Activated CD4-positive, alpha-beta T cell treated with anti-CD3 and anti-CD28 coated beads, Interleukin-2, amount 50 U/mL, for 48 hours (primary cell): Measurements from ENCODE around the gene SMG7.
A peak's percentile ranks its signal among the peaks of the same experiment; 100 is the strongest.
"Not testable (repeated sequence)": the region's sequence is repeated elsewhere in the genome, so short reads cannot be mapped to it uniquely, and the experiment has no call there.

ENCODE experiments used
- DNase-seq, 2 experiments: peaks; one replicate each; pipeline ENCODE4 v3.0.0-alpha.2; 2020

The SMG7 gene, protein sequence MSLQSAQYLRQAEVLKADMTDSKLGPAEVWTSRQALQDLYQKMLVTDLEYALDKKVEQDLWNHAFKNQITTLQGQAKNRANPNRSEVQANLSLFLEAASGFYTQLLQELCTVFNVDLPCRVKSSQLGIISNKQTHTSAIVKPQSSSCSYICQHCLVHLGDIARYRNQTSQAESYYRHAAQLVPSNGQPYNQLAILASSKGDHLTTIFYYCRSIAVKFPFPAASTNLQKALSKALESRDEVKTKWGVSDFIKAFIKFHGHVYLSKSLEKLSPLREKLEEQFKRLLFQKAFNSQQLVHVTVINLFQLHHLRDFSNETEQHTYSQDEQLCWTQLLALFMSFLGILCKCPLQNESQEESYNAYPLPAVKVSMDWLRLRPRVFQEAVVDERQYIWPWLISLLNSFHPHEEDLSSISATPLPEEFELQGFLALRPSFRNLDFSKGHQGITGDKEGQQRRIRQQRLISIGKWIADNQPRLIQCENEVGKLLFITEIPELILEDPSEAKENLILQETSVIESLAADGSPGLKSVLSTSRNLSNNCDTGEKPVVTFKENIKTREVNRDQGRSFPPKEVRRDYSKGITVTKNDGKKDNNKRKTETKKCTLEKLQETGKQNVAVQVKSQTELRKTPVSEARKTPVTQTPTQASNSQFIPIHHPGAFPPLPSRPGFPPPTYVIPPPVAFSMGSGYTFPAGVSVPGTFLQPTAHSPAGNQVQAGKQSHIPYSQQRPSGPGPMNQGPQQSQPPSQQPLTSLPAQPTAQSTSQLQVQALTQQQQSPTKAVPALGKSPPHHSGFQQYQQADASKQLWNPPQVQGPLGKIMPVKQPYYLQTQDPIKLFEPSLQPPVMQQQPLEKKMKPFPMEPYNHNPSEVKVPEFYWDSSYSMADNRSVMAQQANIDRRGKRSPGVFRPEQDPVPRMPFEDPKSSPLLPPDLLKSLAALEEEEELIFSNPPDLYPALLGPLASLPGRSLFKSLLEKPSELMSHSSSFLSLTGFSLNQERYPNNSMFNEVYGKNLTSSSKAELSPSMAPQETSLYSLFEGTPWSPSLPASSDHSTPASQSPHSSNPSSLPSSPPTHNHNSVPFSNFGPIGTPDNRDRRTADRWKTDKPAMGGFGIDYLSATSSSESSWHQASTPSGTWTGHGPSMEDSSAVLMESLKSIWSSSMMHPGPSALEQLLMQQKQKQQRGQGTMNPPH

DNA sequence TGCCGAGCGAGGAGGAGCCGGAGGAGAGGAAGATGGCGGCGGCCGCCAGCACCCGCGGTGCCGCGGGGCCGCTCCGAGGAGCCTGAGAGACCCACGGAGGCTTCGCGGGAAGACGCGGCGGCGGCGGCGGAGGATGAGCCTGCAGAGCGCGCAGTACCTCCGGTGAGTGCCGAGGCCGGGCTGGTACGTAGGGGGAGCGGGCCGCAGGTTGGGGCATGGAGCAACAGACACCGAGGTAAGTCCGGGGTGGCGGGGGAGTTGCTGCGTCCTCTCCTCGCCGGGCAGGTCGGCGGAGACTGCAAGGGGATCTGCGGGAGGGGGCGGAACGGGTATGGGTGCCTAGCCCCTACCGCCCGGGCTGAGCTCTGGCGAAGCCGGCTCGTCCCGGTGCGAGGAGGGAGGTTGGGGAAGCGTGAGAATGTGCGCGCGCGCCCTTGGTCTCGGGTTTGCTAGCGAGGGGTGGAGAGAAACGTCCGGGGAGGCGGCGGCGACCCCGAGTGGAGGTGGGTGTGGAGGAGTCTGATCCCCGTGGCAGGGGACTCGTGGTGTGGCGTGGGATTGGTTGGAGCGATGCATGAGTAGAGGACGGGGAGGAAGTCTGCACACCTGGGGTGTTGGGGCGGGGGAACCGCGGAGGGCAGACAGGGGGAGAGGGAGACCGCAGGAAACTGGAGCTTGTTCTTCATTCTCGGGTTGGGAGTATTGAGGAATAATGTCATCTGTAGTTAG lies at the start of gene SMG7:
TSS of gene SMG7 (plus strand) at position 12 of the 729 bp plus-strand sequence. CDS start at position 134, 122 bp downstream.
- peak; percentile 44 to 55 for DNase-seq

DNA sequence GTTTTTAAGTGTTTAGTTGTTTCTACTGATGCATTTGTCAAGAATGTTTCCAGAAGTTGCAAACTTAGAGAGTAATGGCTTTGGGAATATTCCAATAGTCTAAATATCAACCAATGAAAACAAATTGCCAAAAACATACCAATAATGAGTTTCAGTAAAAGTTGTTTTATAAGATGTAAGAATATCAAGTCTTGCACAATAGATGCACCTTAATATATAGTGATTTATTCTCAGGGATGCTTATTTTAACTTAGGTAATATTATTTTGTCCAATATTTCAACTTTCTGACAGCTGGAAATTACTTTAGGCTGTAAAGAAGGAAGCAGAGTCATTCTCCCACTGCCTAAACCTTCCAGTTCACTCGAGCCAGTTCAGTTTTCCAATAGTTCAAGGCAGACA lies 48.8 kb upstream of the SMG7 start:
- DNase-seq, result no peak

DNA sequence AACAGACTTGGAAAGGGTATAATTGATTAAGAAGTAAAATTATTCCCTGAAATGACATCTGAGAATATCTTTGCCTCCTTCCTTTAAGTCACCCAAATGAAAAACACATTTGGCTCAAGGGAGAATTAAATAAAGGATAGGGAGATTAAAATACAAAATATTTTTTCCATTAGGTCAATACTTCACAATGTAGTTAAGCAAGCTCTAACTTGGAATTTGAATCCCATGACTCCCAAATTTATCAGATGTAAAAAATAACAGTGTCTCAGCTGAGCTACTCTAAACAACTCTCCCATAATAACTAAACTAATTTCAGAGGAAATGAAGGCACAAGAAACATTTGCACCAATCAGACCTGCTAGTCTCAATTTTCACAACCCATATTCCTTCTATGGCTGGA lies 47.6 kb upstream of the SMG7 start:
- DNase-seq, result no peak

DNA sequence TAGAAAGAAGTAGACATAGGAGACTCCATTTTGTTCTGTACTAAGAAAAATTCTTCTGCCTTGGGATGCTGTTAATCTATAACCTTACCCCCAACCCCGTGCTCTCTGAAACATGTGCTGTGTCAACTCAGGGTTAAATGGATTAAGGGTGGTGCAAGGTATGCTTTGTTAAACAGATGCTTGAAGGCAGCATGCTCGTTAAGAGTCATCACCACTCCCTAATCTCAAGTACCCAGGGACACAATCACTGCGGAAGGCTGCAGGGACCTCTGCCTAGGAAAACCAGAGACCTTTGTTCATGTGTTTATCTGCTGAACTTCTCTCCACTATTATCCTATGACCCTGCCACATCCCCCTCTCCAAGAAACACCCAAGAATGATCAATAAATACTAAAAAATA lies 44.7 kb upstream of the SMG7 start:
- DNase-seq, result not testable (repeated sequence)

DNA sequence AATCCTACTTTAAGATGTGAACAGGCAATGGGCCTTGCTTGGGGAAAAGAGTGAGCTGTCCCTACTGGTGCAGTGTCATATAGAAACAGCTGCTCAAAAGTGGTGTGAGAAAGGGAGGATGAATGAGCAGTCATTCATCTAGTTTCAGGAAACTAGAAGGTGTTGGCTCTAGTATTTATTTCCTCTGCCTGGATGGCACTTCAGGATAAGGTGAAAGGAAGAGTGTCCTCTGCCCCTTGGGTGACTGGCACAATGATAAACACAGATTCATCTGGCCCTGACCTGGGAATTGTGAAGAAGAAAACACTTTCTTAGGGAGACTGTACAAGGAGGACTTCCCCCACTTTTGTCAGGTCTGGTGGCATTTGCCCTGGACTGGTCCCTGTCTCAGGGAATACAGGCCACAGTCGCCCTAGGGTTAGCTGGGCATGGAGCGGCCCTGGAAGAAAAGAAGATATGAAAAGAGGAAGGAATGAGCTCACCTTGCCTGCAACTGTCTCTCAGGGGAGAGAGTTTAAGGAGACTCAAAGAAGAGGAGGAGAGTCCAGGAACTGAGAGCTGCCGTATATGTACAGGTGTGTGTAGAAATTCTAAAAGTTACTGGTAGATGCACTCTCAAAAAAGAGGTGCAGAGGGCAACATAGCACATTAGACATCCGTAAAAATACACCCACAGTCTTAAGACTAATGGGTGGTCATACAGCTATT lies 40.3 kb upstream of the SMG7 start:
- DNase-seq, result no peak

DNA sequence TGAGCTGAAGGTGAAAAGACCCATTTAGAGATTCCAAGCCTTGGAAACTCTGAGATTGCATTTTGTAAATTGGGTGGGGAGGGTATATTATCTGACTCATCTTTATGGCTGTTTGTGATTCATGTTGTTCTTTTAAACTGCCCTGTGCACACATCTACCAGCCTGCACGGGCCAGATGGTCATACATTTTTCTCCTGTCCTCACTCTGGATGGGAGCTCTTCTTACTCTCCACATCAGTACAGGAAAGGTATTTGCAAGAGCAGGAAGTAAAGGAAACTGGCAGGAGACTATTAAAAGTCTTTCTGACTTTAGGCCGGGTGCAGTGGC lies 39.8 kb upstream of the SMG7 start:
- no peak for DNase-seq

DNA sequence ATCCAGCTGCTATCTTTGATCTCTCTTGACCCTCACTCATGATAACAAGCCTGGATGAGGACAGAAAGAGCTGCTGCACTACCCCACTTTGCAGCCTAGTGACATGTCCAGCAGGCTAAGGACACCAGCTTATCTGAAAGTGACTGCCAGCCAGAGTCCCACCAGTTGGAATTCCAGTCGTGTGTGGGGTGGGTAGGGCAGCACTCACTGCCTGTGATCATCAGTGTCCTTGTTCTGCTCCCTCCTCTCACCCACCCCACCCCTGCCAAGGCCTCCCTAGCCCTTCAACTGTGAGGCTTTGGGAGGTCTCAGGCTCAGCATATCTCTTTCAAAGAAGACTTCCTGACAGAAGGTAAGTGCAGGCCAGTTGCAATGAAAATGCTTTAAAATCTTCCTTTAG lies 38.6 kb upstream of the SMG7 start:
- DNase-seq, result no peak

DNA sequence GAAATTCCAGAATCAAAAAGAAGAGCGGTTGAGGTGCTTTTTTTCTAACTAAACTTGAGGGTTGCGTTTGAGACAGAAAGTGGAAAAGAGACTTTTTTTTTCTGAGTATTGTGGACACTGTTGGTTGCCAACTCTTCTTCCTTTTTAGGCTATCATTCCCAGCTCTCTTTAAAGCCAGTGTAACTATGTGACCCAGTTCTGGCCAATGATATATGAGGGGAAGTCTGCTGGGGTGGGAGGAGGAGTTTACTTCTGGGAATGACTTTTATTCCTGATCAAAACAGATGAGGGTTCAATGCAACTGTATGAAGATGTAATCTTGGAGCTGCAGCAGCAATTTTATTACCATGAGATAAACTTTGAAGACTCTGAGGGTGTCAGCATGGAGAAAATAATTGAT lies 36.8 kb upstream of the SMG7 start:
- DNase-seq, result no peak

DNA sequence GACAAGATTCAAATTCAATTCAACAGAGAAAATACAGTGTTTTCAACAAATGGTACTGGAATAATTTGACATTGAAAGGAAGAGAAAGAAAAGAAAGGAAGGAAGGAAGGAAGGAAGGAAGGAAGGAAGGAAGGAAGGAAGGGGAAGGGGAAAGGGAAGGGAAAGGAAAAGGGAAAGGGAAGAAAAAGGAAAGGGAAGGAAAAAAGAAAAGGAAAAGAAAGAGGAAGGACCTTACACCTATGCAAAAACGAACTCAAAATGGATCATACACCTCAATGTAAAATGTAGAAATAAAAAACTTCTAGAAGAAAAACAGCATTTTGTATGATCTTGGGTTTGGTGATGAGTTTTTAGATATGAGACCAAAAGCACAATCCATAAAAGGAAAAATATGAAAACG lies 34.2 kb upstream of the SMG7 start:
- no peak for DNase-seq

DNA sequence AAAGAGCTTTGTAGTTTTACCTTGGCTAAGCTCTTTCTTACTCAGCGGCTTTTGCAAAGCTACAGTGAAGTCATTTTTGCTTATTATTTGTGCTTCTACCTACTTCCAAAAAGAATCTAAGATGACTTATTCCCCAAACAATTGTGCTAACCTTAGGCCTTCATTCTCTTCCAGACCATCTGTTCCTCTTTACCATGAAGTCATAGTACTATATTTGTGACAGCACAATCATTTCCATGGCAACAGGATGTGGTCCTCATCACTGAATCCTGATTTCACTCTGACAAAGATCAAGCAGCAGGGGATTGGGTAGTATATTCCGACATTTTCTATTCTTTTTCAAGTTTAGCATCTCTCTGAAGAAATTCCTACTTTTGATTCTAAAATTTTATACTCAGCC lies 29.3 kb upstream of the SMG7 start:
- no peak for DNase-seq

DNA sequence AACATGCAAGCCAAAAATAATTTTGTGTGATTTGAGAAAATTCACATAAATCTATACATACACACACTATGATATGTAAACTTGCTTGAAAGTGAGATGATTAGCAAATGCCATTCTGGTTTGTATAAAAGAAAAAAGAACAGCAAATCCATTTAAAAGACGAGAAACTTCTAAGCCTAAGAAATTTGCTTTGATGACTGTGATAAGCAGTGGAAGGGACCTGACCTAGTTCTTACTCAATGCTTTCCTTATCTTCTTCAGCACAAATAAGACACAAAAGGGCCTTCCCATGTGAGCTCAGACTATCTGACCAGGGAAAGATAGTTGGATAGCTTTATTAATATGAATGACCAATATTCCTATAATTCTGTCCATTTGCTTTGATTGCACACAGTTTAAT lies 28.8 kb upstream of the SMG7 start:
- no peak for DNase-seq

DNA sequence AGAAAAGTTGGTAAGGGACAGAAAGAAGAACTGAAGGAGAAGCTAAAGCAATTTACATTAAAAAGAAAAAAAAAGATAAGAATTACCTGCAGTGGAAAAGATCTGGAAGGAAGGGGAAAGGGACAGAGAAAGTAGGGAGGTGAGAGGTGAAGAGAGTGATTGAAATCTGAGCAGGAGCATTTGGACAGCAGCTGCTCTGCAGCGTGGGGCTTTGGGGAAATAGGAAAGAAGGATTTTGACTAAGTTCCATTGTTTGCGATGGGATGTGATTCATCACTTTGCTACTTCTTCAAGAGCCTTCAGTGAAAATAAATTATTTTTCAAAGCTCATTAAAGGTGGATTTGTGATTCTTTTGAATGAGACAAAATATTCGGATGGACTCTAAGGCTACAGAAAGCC lies 28.1 kb upstream of the SMG7 start:
- no peak for DNase-seq

DNA sequence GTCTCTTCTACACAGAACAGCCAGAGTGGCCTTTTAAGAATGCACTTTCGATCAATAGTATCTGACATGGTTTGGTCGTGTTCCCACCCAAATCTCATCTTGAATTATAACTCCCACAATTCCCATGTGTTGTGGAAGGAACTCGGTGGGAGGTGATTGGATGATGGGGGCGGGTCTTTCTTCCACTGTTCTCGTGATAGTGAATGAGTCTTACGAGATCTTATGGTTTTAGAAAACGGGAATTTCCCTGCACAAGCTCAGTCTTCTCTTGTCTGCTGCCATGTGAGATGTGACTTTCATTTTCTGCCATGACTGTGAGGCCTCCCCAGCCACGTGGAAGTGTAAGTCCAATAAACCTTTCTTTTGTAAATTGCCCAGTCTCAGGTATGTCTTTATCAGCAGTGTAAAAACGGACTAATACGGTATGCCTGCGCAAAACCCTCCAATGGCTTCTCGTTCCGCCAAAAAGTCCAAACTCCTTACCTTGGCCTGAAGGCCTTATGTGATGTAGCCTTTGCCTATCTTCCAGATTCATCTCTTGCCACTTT lies 23.0 kb upstream of the SMG7 start:
- DNase-seq, result no peak

DNA sequence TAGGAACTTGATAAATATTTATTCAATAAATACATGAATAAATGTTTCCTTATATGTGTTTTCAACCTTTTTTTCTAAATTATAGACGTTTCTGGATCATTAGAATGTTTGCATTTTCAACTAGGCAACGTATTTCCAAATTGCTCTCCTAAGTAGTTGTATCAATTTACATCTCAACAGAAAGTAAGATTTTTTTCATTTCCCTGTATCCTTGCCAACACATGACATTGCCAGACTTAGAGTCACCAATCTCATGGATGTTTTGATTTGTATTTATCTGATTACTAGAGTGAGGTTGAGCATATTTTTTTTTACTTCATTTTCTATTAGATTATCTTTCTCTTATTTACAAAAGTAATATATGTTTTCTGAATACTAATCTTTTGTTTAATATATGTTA lies 22.2 kb upstream of the SMG7 start:
- no peak for DNase-seq

DNA sequence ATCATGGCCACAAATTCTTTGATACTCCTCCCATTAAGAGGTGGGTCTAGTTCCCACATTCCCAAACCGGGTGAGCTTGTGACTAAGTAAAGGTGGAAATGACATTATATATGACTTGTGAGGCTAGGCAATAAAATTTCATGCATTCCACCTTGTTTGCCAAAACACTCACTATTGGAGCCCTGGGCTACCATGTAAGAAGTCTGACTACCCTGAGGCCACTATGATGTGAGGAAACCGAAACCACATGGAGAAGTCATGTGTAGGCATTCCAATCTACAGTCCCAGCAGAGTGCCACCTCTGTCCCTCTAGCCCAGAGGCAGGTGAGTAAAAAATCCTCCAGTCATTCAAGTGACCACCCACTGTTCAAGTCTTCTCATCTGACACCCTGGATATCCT lies 17.9 kb upstream of the SMG7 start:
- DNase-seq, result no peak

DNA sequence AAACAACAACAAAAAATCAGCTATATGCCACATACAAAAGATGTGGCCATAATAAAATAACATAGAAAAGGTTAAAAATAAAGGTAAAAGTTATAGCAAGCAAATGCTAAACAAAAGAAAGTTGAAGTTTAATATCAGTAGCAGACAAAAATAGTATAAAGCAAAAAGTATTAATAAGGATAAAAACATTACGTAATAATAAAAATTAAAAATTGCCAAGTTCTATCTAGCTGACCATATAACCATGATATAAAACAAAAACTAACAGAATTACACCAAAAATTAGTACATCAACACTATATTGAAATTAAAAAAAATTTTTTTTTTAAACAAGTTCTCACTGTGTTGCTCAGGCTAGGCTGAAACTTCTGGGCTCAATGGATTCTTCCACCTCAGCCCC lies 15.5 kb upstream of the SMG7 start:
- no peak for DNase-seq

DNA sequence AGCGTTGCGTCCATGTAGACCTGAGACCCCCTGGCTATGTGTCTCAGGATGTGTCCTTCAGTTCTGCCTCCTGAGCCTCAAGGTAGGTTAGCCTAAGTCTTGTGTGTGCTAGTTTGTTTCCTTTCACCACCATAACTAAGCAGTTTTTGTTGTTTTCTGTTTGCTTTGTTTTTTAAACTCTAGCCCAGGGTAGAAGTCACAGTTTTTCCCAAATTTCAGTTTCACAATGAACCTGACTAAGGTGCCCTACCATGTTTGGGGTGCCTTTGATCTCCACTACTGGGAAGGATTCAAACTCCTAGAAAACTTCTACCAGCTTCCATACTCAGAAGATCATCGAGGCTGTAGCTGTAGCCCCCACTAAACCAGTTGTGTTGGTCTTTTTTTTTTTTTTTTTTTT lies 14.8 kb upstream of the SMG7 start:
- no peak for DNase-seq

DNA sequence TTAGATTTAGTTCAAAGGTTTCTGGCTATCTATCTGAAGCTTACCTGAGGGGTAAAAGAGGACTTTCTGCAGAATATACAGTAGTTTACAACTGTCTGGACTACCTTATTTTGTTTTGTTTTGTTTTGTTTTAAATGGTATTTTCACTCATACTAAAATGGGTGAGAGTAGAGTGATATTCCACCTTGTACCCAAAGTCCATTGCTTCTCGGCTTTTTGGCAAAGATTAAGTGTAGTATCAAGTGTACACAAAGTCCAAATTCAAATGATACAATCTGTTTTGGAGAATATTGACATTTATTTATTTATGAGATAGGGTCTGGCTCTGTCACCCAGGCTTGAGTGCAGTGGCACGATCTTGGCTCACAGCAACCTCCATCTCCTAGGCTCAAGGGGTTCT lies 11.7 kb upstream of the SMG7 start:
- DNase-seq, result no peak

DNA sequence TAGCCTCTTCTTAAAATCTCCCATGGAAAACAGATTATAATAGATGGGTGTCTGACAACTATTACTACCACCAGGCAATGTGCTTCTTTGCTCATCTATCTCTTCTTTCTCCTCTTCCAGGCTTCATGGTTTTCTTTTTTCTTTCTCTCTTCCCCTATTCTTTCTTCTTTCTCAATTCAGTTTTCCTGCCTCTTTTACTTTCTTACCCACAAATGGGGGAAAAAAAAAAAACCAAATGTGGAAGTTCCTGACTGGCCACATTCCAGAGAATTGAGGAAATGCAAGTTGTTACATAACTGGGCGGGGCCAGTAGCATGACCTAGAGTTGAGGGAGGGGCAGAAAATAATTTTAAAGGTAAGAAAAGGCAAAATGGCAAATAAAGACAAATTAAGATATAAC lies 10.9 kb upstream of the SMG7 start:
- DNase-seq, result no peak

DNA sequence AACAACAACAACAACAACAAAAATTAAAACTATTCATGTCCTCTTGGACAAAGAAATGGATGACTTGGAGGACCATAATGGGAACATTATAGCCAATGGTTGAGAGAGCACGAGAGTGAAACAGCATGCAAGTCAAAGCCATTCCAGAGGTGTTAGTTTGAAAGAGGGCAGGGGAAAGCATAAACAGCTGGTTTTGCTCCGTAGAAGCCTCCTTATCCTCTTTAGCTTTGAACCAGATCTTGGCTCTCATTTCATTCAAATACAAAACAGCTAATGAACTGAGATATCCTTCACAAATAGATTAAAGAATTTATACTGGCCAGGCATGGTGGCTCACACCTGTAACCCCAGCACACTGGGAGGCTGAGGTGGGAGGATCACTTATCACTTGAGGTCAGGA lies 8.7 kb upstream of the SMG7 start:
- DNase-seq, result no peak

DNA sequence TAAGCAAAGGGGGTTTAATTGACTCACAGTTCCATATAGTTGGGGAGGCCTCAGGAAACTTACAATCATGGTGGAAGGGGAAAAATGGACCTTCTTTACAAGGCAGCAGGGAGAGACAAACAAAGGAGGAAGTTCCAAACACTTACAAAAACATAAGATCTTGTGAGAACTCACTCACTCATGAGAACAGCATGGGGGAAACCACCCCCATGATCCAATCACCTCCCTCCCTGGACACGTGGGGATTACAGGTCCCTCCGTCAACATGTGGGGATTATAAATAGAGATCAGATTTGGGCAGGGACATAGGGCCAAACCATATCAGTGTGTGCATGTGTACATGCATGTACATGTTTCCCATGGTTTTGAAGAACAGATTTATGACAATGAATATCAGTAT lies 5.5 kb upstream of the SMG7 start:
- no peak for DNase-seq

DNA sequence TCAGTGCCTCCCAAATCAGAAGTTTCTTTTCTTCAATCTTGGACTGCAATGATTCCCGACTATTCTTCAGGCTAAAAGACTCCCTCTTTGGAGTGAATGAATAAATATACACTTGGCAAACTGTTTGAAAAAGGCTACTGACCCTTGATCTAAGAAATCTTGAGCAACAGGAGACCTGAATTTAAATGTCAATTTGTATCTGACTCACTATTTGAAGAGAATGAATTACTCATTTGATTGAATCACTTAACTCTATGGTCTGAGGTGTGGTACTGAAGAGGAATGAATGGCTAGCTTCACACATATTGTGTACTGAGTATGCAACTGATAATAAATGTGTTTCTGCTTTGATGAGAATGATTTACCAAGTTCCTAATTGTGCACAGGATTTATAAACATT lies 4.6 kb upstream of the SMG7 start:
- no peak for DNase-seq
